Hepatocyte (in vitro differentiated cells): Measurements from ENCODE around the gene PLPP6.

Source experiments
- CTCF ChIP-seq: fragments of 200-600 bp; sonication (generic); IDR thresholded peaks from 2 replicates; pipeline ENCODE4 v1.5.1; 2016; ENCODE audit warnings: antibody characterized with exemption, mild to moderate bottlenecking; ENCODE audit not compliant: poor library complexity
- EZH2phosphoT487 ChIP-seq: fragments of 200-600 bp; sonication (generic); IDR thresholded peaks from one replicate; pipeline ENCODE4 v1.6.1; 2018; ENCODE audit warnings: antibody characterized with exemption, mild to moderate bottlenecking, low read depth, moderate library complexity; ENCODE audit not compliant: unreplicated experiment, severe bottlenecking

- TF ChIP-seq EZH2phosphoT487 (no peak), CTCF (no peak)
Observed at GRCh38 chr9:4656621-4657020, 5.5 kb upstream of the PLPP6 start.
